OCI-M1 (cell line): ENCODE results near the gene HIVEP1.

ENCODE experiments used
- DNase-seq: peaks from one replicate; lab custom pipeline; 2025; lab: John Stamatoyannopoulos, UW

The HIVEP1 gene

GRCh38 chr6:12020187-12020791 is 8.2 kb downstream of the HIVEP1 start:
- DNase-seq = no peak

GRCh38 chr6:12022481-12022880 is 10.4 kb downstream of the HIVEP1 start:
- no peak for DNase-seq

- DNase-seq = peak; percentile 34
These were observed 10.9 kb downstream of the HIVEP1 start for GRCh38 chr6:12022953-12023388.

GRCh38 chr6:12024216-12024615 is 12.1 kb downstream of the HIVEP1 start:
- peak; percentile 37 for DNase-seq

- DNase-seq = no peak
These were observed 12.8 kb downstream of the HIVEP1 start for GRCh38 chr6:12024699-12025434.

- DNase-seq = no peak
These were observed 14.0 kb downstream of the HIVEP1 start for GRCh38 chr6:12026120-12026519.

GRCh38 chr6:12026833-12027232 is 14.7 kb downstream of the HIVEP1 start:
- no peak for DNase-seq

GRCh38 chr6:12028213-12028612 is 16.1 kb downstream of the HIVEP1 start:
- DNase-seq = no peak

- DNase-seq = no peak
These were observed 18.0 kb downstream of the HIVEP1 start for GRCh38 chr6:12029979-12030737.

GRCh38 chr6:12030993-12031550 is 19.0 kb downstream of the HIVEP1 start:
- no peak for DNase-seq

- no peak for DNase-seq
These were observed 20.9 kb downstream of the HIVEP1 start for GRCh38 chr6:12032783-12033573.

- no peak for DNase-seq
These were observed 21.7 kb downstream of the HIVEP1 start for GRCh38 chr6:12033770-12034169.

GRCh38 chr6:12034349-12034748 is 22.2 kb downstream of the HIVEP1 start:
- no peak for DNase-seq

- DNase-seq = no peak
These were observed 22.7 kb downstream of the HIVEP1 start for GRCh38 chr6:12034837-12035236.

GRCh38 chr6:12036766-12037165 is 24.7 kb downstream of the HIVEP1 start:
- no peak for DNase-seq

GRCh38 chr6:12037798-12038197 is 25.7 kb downstream of the HIVEP1 start:
- no peak for DNase-seq

- DNase-seq = no peak
These were observed 27.7 kb downstream of the HIVEP1 start for GRCh38 chr6:12039540-12040459.

GRCh38 chr6:12047304-12047703 is 35.2 kb downstream of the HIVEP1 start:
- DNase-seq = no peak

GRCh38 chr6:12047792-12048432 is 35.8 kb downstream of the HIVEP1 start:
- no peak for DNase-seq

- DNase-seq = no peak
These were observed 36.5 kb downstream of the HIVEP1 start for GRCh38 chr6:12048609-12049008.
